DMS153 treated with DMSO at 0.1 percent for 48 hours (cell line): ENCODE data around the gene NOC4L.
"Not testable (repeated sequence)": the region's sequence is repeated elsewhere in the genome, so short reads cannot be mapped to it uniquely, and the experiment has no call there.

Source experiments
- DNase-seq: peaks from one replicate; lab custom pipeline; 2025; ENCODE audit not compliant: unreplicated experiment; lab: John Stamatoyannopoulos, UW

NOC4L gene

DNA sequence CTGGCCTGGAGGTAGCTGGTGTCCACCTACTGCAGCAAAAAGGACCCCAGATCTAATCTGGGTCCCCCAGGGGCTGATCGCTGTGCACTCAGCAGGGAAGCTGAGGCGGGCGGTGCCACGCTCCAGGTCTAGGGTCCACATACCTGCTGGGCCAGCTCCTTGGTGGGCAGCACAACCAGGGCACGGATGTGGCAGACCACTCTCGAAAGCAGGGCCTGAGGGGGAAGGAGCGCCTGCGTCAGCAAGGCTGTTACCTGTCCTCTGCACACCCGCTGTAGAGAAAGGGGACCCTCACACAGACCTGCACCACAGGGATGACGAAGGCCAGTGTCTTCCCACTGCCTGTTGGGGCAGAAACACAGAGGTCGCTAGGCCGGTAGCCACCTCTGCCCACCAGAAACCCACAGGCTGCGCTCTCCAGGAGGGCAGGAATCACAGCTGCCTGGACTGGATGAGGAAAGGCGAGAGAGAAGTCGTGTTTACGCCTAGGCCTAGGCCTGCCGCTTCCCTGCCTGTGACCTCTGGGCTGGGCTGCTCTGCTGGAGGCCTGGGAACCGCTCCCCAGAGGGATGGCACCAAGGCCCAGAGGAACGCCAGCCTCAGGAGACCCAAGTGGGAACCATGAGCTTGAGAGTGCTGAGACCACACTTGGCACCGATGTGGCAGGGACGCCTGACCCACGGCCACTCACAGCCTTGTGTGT, 2.1 kb upstream of the NOC4L start:
- DNase-seq = no peak

- DNase-seq = no peak
Observed at GRCh38 chr12:132142679-132143335, 1.4 kb upstream of the NOC4L start.

GRCh38 chr12:132143336-132144071, 753 bp upstream of the NOC4L start:
- DNase-seq = no peak

- no peak for DNase-seq
Observed at GRCh38 chr12:132144810-132145168, 532 bp downstream of the NOC4L start.

DNA sequence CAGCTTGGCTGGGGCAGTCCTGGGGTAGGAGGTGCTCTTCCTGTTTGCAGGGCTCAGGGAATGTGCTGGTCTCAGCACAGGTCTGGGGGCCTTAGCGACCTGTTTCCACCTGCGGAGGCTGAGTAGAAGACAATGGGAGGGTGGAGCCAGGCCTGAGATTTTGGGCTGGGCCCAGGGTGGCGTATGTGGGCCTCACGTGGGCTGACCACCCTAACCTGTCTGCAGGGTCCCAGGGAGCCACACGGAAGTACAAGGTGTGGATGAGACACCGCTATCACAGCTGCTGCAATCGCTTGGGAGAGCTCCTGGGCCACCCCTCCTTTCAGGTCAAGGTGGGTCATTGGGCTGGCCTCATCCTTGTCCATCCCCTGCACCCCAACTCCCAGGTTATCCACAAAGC, 1.1 kb downstream of the NOC4L start:
- DNase-seq = no peak

GRCh38 chr12:132146098-132146497, 1.8 kb downstream of the NOC4L start:
- no peak for DNase-seq

DNA sequence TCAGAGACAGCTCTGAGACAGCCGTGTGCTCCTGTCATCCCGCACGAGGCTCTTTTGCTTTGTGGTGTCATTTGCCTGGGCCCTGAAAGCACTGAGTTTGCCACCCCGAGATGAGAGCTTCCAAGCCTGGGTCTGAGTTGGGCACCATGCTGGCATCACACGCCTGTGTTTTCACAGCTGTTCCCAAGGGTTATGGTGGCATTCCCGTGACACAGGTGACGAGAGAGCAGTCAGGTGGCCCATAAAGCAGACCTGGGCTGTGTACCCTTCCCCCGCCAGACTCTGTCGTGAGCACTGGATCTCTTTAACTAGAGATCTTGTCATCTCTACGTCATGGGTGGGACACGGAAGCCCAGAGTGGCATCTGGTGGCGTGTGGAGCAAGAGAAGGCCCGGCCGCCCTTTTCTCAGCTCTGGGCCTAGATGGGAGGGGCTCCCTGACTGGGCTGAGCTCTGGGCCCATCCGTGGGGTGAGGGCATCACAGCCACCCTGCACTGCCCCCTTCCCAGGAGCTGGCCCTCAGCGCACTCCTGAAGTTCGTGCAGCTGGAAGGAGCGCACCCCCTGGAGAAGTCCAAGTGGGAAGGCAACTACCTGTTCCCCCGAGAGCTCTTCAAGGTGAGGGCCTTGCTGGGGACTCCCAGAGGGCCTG, 2.6 kb downstream of the NOC4L start:
- DNase-seq = no peak

- DNase-seq = no peak
Observed at GRCh38 chr12:132147423-132148367, 3.4 kb downstream of the NOC4L start.

DNA sequence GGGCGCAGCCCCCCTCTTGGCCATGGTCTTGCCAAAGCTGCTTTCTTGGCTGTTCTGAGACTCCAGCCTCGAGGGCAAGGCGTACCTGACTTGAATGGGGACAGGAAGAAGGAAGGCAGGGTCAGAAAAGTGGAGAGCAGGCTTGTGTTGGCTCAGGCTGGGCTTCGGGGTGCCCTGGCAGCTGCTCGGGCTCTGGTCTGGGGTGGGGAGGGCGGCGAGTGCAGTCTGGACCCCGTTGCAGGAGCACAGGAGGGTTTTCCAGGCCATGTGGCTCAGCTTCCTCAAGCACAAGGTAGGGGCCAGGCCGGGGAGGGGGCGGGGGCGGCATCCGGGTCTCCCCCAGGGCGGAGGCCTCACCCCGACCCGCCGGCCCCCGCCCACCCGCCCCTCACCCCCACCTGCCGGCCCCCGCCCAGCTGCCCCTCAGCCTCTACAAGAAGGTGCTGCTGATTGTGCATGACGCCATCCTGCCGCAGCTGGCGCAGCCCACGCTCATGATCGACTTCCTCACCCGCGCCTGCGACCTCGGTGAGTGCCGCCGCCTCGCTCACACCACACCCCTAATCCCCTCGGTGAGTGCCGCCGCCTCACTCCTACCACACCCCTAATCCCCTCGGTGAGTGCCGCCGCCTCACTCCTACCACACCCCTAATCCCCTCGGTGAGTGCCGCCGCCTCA, 4.2 kb downstream of the NOC4L start:
- no peak for DNase-seq

DNA sequence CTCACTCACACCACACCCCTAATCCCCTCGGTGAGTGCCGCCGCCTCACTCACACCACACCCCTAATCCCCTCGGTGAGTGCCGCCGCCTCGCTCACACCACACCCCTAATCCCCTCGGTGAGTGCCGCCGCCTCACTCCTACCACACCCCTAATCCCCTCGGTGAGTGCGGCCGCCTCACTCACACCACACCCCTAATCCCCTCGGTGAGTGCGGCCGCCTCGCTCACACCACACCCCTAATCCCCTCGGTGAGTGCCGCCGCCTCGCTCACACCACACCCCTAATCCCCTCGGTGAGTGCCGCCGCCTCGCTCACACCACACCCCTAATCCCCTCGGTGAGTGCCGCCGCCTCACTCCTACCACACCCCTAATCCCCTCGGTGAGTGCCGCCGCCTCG, 5.3 kb downstream of the NOC4L start:
- DNase-seq = not testable (repeated sequence)

DNA sequence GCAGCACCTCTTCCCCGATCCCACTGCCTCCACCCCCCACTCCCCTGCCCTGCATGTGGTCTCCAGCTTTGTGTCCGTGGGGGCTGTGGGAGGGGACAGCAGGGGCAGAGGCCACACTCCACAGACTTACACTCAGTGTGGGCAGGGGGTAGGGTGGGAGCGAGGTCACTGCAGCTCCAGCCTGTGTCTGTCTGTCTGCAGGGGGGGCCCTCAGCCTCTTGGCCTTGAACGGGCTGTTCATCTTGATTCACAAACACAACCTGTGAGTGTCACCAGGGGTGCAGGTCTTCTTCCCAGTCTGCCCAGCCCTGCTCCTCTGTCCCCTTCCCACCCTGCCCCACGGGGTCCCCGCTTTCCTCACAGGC, 6.5 kb downstream of the NOC4L start:
- no peak for DNase-seq

DNA sequence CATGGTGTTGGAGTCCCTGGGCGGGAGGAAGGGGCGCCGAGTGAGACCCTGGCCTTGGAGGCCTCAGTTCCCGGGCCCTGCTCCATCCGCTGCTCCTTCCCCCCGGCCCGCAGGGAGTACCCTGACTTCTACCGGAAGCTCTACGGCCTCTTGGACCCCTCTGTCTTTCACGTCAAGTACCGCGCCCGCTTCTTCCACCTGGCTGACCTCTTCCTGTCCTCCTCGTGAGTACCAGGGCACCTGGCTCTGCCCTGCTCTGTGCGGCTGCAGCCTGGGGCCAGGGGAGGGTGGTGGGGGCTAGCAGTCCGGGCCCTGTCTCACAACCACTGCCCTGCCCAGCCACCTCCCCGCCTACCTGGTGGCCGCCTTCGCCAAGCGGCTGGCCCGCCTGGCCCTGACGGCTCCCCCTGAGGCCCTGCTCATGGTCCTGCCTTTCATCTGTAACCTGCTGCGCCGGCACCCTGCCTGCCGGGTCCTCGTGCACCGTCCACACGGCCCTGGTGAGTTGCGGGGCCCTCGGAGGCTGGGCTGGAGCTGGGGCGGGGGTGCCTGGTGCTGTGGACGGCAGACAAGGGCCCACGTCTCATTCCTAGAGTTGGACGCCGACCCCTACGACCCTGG, 7.0 kb downstream of the NOC4L start:
- no peak for DNase-seq

DNA sequence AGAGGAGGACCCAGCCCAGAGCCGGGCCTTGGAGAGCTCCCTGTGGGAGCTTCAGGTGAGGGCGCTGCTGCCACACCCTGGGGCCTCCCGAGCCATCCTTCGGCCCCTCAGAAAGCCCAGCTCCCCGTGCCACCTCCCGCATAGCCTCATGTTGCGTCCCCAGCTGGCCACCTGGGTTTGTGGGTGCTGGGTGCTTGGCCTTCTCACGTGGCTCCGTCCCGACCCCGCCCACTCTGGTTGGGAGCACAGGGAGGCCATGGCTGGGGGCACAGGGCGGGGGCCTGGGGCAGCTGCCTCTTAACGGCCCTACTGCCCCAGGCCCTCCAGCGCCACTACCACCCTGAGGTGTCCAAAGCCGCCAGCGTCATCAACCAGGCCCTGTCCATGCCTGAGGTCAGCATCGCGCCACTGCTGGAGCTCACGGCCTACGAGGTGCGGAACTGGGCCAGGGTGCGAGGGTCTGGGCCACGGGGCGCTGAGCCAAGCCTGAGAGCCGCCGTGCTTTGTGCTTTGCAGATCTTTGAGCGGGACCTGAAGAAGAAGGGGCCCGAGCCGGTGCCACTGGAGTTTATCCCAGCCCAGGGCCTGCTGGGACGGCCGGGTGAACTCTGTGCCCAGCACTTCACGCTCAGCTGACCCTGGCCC, 7.6 kb downstream of the NOC4L start:
- no peak for DNase-seq

DNA sequence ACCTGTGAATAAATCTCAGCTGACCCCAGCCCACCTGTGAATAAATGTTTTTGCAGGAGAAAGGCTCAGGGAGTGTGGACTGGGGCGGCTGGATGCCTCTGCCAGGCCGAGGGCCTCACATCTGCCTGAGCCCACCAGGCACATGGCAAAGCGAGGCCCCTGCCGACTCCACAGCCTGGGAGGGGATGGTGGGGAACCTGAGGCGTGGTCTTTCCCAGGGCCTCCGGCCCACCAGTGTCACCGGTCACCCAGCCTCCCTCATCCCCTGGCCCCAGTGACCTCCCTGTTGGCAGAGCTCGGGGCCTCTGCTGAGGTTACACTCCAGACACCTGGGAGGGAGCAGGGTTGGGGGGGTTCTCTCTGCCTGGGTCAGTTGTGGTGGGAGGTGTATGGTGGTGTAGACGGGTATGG, 8.2 kb downstream of the NOC4L start:
- DNase-seq = no peak

DNA sequence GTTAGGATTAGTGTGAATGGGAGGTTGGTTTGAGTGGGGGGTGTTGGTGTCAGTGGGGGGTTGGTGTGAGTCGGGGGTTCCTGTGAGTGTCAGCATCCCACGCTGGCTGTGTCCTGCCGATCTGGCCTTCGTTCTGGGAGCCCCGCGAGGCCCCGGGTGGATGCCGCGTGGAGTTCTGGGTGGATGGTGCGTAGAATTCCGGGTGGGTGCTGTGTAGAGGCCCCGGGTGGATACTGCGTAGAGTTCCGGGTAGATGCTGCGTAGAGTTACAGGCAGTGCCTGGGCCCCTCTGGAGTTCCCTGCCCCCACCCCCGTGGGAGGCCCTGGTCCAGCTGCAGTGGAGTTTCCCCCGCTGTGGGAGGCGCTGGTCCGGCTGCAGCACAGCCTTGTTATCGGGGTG, 8.7 kb downstream of the NOC4L start:
- no peak for DNase-seq

DNA sequence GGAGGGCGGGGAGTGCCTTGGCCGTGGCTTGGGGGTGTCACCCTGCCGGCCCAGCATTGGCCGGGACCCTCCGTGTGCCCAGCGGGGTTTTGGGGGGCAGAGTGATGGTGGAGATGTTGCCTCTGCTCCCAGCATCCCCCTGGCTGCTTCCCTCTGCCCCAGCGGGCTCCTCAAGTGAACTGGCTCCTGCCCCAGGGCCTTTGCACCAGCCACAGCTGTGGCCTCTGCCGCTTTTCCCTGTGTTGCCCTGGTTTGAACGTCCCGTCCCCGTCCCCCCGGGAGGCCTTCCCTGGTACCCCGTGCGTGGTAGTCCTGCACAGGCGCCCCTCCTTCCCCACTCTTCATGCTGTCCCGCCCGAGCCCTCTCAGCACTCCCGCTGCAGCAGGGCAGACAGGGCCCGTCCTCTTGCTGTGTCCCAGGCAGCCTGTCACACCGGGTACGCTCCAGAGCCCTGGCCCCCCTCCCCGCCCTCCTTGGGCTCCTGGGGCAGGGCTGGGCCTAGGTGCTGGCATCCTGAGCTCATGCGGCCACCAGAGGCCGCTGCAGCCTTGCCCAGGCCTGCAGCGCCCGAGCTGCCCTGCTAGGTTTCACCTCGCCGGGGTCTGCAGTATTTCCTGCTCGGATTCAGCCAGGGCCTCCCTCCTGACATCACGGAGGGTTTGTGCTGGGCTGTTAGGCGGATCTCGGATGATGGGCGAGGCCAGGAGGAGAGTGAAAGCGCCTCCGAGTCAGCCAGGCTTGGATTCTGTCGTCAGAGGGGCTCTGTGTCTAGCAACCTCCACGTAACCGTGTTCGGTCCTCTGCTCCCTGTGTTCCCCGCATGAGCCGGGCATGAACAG, 9.5 kb downstream of the NOC4L start:
- peak; percentile 90 for DNase-seq

DNA sequence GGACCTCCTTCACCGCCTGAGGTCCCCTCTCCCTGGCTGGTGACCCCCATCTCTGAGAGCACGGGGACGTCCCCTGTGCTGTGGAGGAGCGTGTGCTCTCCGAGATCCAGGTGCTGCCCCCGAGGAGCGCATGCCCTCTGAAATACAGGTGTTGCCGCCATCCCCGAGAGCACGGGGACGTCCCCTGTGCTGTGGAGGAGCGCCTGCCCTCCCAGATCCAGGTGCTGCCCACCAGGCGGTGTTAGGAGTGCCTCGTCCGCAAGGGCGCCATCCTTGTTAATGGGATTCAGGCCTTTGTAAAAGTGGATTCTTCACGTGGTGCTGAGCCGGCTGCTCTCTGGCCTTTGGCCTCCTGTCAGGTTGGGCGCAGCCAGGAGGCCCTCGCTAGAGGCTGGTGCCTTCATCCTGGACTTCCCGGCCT, 10.1 kb downstream of the NOC4L start:
- DNase-seq = no peak
